ENCODE data around the gene BABAM2. TPM values are rescaled to one million over a fixed set of nuclear protein-coding genes. Genes with fewer than 3 reads are reported as not detected.

The BABAM2 gene
- total and polyA plus RNA-seq, 2 of the 4 experiments (the other 2 are of a cell fraction), result 20.9 to 23.1 TPM

GRCh38 chr2:27911458-27912210 is 21.1 kb downstream of the BABAM2 start:
- Histone ChIP-seq H3K9ac (ENCODE audit: low read depth, low read length) (no peak overlapping the region), H3K18ac (ENCODE audit: low read depth, low read length) (no peak overlapping the region), H3K27me3 (ENCODE audit: control insufficient read depth, insufficient read depth, low read length) (no peaks in the 10 kb centered on the region), H3K9me3 (ENCODE audit: control insufficient read depth, insufficient read depth, low read length) (no peaks in the 10 kb centered on the region), H2AK5ac (ENCODE audit: low read depth, low read length) (no peak overlapping the region), H4K20me1 (ENCODE audit: insufficient read depth, low read length) (no peaks in the 10 kb centered on the region), H3K4me2 (ENCODE audit: low read depth, low read length) (no peak overlapping the region), H2BK20ac (ENCODE audit: low read depth, low read length) (no peak overlapping the region), H2BK15ac (ENCODE audit: low read depth, low read length) (no peak overlapping the region), H3K56ac (ENCODE audit: extremely low read depth, insufficient read depth, low read length) (no peak overlapping the region), H3K9me1 (ENCODE audit: insufficient read depth, low read length) (no peaks in the 10 kb centered on the region), H3K23ac (ENCODE audit: low read depth, low read length) (no peak overlapping the region), H3K4me1 (ENCODE audit: control insufficient read depth, insufficient read depth, low read length) (peaks cover 2% of the 10 kb centered on the region; the same call in 1 of the 2 replicates), H3K4me3 (ENCODE audit: insufficient read depth, low read depth, low read length) (no peak overlapping the region), H2BK5ac (ENCODE audit: low read depth, low read length, poor library complexity, severe bottlenecking) (no peak overlapping the region), H4K91ac (ENCODE audit: insufficient read depth, low read depth, low read length) (no peak overlapping the region), H2AK9ac (replicated peaks; ENCODE audit: low read depth, low read length, poor library complexity) (no peak overlapping the region), H3K36me3 (ENCODE audit: control insufficient read depth, insufficient read depth, low read length) (no peaks in the 10 kb centered on the region), H2AFZ (replicated peaks; ENCODE audit: low read length, poor library complexity) (no peak overlapping the region), H2BK120ac (ENCODE audit: low read depth, low read length) (no peak overlapping the region), H3K14ac (replicated peaks; ENCODE audit: low read depth, low read length) (no peak overlapping the region), H4K5ac (ENCODE audit: low read depth, low read length) (no peak overlapping the region), H3K27ac (ENCODE audit: insufficient read depth, low read length) (no peak overlapping the region), H4K8ac (ENCODE audit: low read depth in 2 of 2, low read length in 2 of 2) (no peak overlapping the region), H3K4ac (ENCODE audit: low read depth, low read length) (no peak overlapping the region), H3K79me1 (ENCODE audit: low read depth in 1 of 2, low read length in 2 of 2) (peaks cover 2 to 3% of the 10 kb centered on the region in 2 experiments; a peak in 2 of 4 replicates)
- CTCF ChIA-PET, result no interaction called here
- in situ Hi-C loops (cut with MboI; ENCODE audit: low sequenced_read_pairs) (no loop called here), intact Hi-C loops (cut with micrococcal nuclease) (no loop called here), dilution Hi-C loops (cut with HindIII; ENCODE audit: low sequenced_read_pairs, unreplicated experiment) (no loop called here)
- DNase-seq (no peak), ATAC-seq (ENCODE audit: low read depth) (no peak)
- TF ChIP-seq RFX5 (IDR thresholded peaks at IDR 0.05; ENCODE audit: low read depth, low read length) (no peak), NFE2L2 (IDR thresholded peaks at IDR 0.05; ENCODE audit: low read depth, low read length) (no peak), FOS (IDR thresholded peaks at IDR 0.05; ENCODE audit: low read depth, low read length) (no peak), USF2 (IDR thresholded peaks at IDR 0.05; ENCODE audit: low read depth, low read length) (no peak), RAD21 (IDR thresholded peaks at IDR 0.05; ENCODE audit: low read length) (no peak), RCOR1 (IDR thresholded peaks at IDR 0.05; ENCODE audit: insufficient replicate concordance, low read length) (no peak), MAZ (IDR thresholded peaks at IDR 0.05; ENCODE audit: borderline replicate concordance, low read depth, low read length) (no peak), CHD1 (IDR thresholded peaks at IDR 0.05; ENCODE audit: low read depth, low read length) (no peak), POLR2A (IDR thresholded peaks at IDR 0.05; ENCODE audit: low read depth, low read length) (no peak), SMC3 (IDR thresholded peaks at IDR 0.05; ENCODE audit: low read depth, low read length) (no peak), BHLHE40 (IDR thresholded peaks at IDR 0.05; ENCODE audit: low read depth, low read length) (no peak), ELK1 (IDR thresholded peaks at IDR 0.05; ENCODE audit: borderline replicate concordance, low read depth, low read length) (no peak), MXI1 (IDR thresholded peaks at IDR 0.05; ENCODE audit: borderline replicate concordance, low read depth, low read length) (no peak), MAFK (IDR thresholded peaks at IDR 0.05; ENCODE audit: low read depth, low read length) (no peak), CEBPB (IDR thresholded peaks at IDR 0.05; ENCODE audit: low read depth, low read length) (no peak), CTCF (conservative IDR thresholded peaks at IDR 0.05; ENCODE audit: low read depth, low read length) (no peak)
- BruUV-seq (replicated peaks), result no TSS peak
- WGBS, 2 experiments (ENCODE audit: extremely low coverage in 2 of 2, insufficient read length in 1 of 2), result no CpG with 5 or more reads among the region's 2 CpGs
- POLR2A ChIA-PET (ENCODE audit: unreplicated experiment), result no interaction called here
